Suppressor macrophage treated with lipopolysaccharide for 1 hour (primary cell): ENCODE data around the gene PIK3CB.
"Not testable (repeated sequence)": the region's sequence is repeated elsewhere in the genome, so short reads cannot be mapped to it uniquely, and the experiment has no call there.

Experiments
- DNase-seq, 3 donors: peaks; one replicate each; pipeline ENCODE4 v3.0.0-alpha.2; 2020 to 2022

PIK3CB gene

DNA sequence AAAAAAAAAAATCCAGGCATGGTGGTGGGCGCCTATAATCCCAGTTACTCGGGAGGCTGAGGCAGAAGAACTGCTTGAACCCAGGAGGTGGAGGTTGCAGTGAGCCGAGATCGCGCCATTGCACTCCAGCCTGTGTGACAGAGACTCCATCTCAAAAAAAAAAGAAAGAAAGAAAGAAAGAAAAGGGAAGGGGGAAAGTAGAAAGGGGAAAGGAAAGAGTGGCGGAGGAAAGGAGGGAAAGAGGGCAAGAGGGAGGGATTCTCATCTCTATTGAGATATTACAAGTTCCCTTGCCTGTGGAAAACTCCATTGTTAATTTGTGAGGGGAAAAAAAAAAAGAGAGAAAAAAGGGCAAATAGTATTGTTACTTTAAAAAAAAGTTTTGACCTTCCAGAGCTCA, 32.5 kb downstream of the PIK3CB start:
- DNase-seq = not testable (repeated sequence)

DNA sequence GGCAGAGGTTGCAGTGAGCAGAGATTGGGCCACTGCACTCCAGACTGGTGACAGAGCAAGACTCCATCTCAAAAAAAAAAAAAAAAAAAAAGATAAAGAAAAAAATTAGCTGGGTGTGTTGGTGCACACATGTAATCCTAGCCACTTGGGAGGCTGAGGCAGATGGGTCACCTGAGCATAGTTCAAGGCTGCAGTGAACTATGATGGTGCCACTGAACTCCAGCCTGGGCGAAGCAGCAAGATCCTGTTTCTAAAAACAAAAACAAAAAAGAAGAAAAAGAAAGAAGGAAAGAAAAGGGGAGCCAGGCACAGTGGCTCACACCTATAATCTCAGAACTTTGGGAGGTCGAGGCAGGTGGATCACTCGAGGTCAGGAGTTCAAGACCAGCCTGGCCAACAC, 32.9 kb downstream of the PIK3CB start:
- no peak for DNase-seq

- DNase-seq = peak in 1 of 3 donors; percentile 29
Measured at GRCh38 chr3:138800248-138800647, 34.5 kb downstream of the PIK3CB start.

GRCh38 chr3:138799822-138800221, 34.9 kb downstream of the PIK3CB start:
- no peak for DNase-seq

DNA sequence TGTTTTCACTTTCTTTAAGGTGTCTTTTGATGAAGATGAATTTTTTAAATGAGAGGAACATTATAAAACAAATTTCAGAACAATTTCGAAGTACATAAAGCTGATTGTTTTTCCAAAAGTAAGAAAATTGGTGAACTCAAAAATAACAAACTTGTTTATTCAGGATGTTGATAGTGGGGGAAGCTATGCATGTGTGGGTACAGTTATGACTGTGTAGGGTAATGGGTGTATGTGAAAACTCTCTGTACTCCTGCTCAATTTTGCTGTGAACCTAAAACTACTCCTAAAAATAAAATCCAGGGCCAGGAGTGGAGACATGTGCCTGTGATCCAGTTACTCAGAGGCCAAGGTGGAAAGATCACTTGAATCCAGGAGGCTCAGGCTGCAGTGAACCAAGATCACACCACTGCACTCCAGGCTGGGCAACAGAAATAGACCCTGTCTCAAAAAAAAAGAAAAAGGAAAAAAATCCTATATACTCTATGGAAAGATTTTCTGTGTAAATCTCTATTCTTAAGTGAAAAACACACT, 37.2 kb downstream of the PIK3CB start:
- DNase-seq = no peak

- no peak for DNase-seq
Measured at GRCh38 chr3:138796761-138797160, 38.0 kb downstream of the PIK3CB start.

GRCh38 chr3:138786788-138787271, 47.9 kb downstream of the PIK3CB start:
- DNase-seq = peak; percentile 53 to 85 (median 82)

DNA sequence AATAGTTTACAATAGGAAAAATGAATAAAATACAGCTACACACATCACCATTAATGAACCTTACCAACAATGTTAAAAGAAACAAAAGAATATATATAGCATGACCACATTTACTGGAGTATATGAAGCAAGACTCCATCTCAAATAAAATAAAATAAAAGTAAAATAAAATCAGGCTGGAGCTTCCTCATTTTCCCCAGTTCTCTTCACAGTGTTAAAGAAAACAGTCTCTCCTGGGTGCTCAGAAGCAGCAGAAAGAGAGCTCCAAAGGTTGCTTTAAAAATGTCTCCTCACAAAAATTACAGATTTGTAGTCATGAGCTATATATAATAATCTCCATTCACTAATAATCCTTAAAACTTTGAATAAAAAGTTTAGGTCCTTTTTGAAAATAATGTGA, 48.8 kb downstream of the PIK3CB start:
- DNase-seq = peak in 1 of 3 donors; percentile 20

GRCh38 chr3:138785362-138785857, 49.3 kb downstream of the PIK3CB start:
- DNase-seq = not testable (repeated sequence)

GRCh38 chr3:138782755-138783154, 52.0 kb downstream of the PIK3CB start:
- DNase-seq = no peak

GRCh38 chr3:138781012-138781470, 53.7 kb downstream of the PIK3CB start:
- DNase-seq = peak in 2 of 3 donors; percentile 12 to 29

DNA sequence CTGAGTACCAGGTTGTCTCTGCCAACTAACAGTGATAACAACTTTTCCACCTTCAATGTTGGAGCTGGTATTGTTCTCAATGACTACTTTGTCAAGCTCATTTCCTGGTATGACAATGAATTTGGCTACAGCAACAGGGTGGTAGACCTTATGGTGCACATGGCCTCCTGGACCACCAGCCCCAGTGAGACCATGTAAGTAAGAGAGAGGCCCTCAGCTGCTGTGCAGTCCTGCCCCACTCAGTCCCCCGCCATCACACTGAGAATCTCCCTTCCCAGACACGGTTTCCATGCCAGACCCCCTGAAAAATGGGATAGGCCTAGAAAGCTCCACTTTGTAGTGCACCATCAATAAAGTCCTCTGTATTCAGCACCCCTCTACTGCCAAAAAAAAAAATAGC, 56.1 kb downstream of the PIK3CB start:
- no peak for DNase-seq

GRCh38 chr3:138776961-138777360, 57.8 kb downstream of the PIK3CB start:
- DNase-seq = no peak

GRCh38 chr3:138775254-138775595, 59.5 kb downstream of the PIK3CB start:
- DNase-seq = no peak

DNA sequence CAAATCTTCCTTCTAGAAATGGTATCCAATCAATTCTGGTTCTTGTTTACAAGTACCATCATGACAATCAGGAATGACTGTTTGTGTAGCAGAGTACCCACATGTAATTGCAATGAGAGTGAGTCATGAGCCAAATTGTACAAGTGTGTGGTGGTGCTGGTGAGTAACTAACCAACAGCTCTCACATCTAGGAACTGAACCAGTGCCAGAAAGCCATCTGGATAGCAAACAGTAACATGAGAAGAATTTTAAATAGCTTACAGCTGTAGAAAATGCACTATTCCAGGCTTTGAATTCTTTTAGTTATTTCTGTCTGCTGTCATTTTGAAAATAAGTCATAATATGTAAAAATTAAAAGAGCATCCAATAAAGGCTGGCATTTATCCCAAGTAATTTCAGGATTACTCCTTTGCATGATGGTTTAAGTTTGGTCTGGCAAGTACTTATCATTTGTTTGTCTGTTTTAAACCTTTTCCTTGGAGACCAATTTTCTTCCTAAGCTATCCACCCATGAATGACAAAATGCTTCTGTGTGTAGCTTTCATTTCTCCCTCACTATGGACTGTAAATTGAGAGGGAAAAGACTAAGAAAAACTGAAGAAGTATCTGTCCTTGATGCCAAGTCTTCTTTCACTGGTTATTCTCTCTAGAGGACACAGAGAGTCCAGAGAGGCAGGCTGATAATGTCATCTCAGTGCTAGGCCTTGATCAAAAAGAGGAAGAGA, 60.0 kb downstream of the PIK3CB start:
- peak; percentile 76 to 90 (median 88) for DNase-seq

GRCh38 chr3:138771585-138771984, 63.1 kb downstream of the PIK3CB start:
- no peak for DNase-seq

GRCh38 chr3:138769616-138770015, 65.1 kb downstream of the PIK3CB start:
- DNase-seq = no peak

- no peak for DNase-seq
Measured at GRCh38 chr3:138768946-138769345, 65.8 kb downstream of the PIK3CB start.

GRCh38 chr3:138768125-138768524, 66.6 kb downstream of the PIK3CB start:
- no peak for DNase-seq

DNA sequence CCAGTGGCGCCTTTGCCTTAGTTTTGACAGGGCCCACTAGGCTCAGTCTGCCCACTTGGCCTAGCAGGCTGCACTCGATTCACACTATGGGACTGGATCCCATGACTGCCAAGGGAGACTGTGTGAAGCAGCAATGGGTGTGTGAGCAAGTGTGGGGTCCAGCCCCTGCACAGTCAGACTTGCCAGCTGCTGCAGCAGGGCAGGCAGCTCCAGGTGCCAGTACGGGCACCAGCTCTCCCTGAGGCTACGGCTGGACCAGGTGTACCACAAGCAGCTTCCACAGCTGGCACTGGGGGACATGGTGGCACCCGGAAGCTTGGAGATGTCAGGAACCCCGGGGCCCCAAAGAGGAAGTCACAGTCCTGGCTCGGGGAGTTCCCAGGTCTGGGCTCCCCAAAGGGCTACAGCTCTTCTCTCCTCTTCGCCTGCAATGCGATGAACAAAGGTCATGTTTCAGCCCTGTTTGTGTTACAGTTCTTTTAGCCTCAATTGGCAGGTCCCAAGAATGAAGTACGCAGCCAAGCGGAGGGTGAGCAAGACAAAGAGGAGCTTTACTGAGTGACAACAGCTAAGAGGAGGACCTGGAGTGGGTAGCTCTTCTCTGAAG, 67.1 kb downstream of the PIK3CB start:
- DNase-seq = no peak

DNA sequence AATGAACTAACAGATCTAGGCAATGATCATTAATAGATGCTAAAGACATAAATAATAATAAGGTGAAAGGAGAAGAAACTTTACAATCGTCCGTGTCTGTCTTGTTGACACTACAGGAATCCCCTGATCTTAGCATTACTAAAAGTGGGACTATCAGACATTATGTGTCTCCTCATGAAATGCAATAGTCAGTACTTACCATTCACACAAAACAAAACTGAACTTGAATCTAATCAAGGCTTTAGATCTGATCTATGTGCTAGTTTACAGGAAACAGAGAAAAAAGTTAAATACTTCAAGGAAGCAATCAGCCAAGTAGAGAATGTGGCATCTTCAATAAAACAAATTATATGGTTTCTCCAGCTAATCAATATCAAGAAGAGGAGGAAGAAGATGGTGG, 73.7 kb downstream of the PIK3CB start:
- no peak for DNase-seq

DNA sequence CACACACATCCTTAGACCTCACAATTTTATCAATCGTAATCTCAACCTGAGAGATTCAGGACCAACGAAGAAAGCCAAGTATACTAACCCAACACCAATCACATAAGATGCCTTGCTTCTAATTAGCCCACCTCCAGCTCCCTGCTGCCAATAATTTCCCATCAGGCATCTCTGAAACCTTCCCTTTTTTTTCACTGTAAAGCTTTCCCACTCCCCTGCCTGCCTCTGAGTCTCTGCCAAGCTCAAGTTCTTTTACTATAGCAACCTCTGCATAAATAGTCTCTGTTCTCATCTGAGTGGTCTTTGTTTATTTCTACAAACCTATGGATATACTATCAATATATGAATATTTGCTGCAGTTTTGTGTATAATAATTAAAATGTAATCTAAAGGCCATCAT, 86.5 kb downstream of the PIK3CB start:
- no peak for DNase-seq

- no peak for DNase-seq
Measured at GRCh38 chr3:138747225-138747624, 87.5 kb downstream of the PIK3CB start.

DNA sequence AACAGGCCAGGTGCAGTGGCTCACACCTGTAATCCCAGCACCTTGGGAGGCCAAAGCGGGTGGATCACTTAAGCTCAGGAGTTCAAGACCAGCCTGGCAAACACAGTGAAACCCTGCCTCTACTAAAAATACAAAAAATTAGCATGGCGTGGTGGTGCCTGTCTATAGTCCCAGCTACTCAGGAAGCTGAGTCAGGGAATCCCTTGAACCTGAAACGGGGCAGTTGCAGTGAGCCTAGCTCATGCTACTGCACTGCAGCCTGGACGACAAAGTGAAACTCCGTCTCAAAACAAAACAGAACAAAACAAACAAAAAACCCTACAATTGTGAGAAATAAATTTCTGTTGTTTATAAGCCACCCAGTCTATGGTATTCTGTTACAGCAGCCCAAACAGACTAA, 94.7 kb downstream of the PIK3CB start:
- no peak for DNase-seq
